NCI-H82 treated with DMSO at 0.1 percent for 48 hours (cell line): ENCODE results near the gene OSCP1.

ENCODE experiments used
- DNase-seq: peaks from one replicate; lab custom pipeline; 2025; ENCODE audit not compliant: unreplicated experiment; lab: John Stamatoyannopoulos, UW

Gene OSCP1

GRCh38 chr1:36448530-36449056, 1.7 kb downstream of the OSCP1 start:
- no peak for DNase-seq

DNA sequence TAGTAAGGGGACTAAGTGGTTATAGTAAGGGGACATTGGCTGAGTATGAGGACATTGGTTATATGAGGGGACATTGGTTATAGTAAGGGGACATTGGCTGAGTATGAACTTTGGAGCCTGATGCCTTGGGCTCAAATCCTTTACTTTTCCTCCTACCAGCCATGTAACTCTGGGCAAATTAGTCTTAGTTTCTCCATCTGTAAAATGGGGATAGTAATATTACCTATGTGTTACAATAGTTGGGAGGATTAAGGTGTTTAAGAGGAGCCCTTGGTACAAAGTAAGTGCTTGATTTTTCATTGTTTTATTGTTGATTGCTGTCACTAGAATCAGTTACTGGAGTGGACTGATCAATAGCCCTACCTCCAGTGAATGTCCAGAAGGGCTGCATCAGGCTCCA, 2.8 kb downstream of the OSCP1 start:
- DNase-seq, result no peak

GRCh38 chr1:36446746-36447145, 3.5 kb downstream of the OSCP1 start:
- no peak for DNase-seq

GRCh38 chr1:36446271-36446670, 4.0 kb downstream of the OSCP1 start:
- DNase-seq, result peak; percentile 66

- no peak for DNase-seq
Measured at GRCh38 chr1:36443297-36443696, 7.0 kb downstream of the OSCP1 start.

DNA sequence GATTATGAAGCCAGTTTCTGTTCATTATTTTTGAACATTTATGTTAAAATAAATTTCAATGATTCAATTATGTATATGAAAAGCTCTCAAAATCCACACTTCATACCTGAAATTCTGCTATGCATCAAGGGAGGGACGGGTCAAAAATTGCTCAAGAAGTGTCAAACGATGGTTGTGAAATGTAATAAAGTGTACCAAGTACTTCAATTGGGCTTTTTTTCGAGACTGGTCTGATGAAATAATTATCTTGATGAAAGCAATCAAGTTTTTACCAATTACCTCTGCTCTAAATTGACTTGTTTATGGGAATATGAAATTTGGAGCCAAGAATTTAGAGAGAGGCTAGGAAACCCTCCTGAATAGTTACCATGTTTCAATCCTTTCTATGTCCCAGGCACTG, 7.9 kb downstream of the OSCP1 start:
- DNase-seq, result no peak

GRCh38 chr1:36440646-36441045, 9.6 kb downstream of the OSCP1 start:
- no peak for DNase-seq

DNA sequence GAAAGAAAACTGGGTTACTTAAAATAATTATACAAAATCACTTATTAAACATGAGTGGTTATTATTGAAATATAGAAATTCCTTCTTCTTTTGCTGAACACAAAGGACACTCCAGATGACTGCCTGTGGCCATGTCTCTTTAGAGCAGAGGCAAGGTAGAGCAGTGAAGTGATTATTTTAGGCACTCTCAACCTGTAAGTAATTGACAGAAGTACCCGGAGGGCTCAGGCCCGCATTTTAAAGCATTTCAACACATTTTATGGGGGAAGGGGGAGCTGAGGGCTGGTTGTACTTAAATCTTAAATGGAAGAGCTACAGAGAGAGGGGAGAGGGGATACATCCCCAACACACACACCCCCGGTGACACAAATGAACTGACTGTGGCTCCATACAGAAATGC, 10.2 kb downstream of the OSCP1 start:
- no peak for DNase-seq

DNA sequence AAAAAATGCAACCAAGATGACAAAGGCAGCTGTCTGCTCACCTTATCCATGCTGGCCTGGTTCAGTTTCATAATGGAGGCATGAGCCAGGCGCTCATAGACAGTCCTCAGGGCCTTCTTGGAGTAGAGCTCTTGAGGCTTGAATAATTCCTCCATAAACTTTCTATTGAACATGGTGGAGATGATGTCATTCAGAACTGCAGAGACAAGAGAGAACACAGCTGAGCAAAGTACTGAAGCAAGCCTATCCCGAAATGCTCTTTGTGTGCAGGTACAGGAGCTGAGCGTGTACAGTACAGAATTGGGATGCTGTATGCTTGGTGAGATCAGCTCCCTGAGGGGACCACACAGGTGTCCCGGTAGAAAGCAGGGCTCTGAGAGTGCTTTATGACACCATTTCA, 11.5 kb downstream of the OSCP1 start:
- DNase-seq, result no peak

GRCh38 chr1:36436821-36437220, 13.4 kb downstream of the OSCP1 start:
- DNase-seq, result no peak

DNA sequence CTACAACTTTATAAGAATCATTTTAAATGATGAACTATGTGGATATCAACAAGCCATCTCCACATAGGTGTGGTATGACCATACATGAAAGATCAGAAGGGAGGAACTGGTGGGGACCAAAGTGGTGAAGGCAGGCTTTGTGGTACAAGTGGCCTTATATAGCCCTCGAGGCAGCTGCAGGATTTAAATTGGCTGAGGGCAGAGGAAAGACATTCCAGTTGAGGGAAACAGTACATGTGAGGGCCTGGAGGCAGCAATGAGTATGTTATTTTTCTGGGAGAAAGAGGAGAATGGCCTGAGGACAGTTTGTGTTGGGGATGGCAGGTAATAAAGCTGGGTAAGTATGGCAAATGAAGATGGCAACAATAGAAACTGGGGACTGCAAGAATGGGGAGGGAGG, 17.1 kb downstream of the OSCP1 start:
- DNase-seq, result no peak

- no peak for DNase-seq
Measured at GRCh38 chr1:36432616-36433015, 17.6 kb downstream of the OSCP1 start.

DNA sequence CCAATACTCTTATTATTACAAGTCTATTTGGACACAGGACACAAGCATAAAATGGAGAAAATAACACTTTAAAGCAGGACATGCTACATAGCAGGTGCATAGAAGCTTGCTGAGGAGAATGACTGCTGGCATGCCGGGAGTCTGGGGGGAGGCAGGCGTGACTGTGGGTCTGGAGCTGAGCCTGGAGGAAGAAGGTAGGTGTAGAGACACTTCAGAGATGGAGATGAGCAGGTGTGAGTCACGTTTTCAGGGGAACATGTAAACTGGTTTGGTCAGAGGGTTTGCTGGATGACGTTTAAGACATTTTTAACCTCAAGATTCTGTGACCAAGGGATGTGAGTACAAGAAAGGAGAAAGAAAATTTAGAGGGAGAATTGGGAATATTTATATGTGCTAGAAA, 24.5 kb downstream of the OSCP1 start:
- DNase-seq, result no peak

GRCh38 chr1:36421649-36422048, 28.6 kb downstream of the OSCP1 start:
- no peak for DNase-seq

- peak; percentile 69 for DNase-seq
Measured at GRCh38 chr1:36420836-36421317, 29.4 kb downstream of the OSCP1 start.

- DNase-seq, result no peak
Measured at GRCh38 chr1:36420409-36420808, 29.8 kb downstream of the OSCP1 start.

GRCh38 chr1:36419569-36419968, 30.7 kb downstream of the OSCP1 start:
- DNase-seq, result no peak

GRCh38 chr1:36419140-36419539, 31.1 kb downstream of the OSCP1 start:
- DNase-seq, result no peak

DNA sequence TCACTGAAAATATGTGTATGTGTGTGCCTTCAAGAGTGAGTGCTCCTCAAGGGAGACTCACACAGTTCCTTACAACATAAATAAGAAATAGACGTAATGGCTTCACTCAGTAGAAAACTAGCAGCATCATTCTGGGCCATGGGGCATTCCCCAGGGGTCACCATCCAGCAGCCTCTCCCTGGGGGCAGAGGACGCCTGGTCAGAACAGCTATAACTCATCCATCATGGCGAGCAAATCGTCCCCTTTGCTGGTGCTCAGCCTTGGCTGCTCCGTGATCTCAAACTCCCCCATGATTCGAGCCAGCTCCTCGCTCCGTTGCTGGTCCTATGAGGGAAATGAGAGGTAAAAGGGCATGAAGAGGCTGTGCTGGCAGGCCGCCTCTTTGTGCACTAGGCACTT, 32.3 kb downstream of the OSCP1 start:
- DNase-seq, result no peak

GRCh38 chr1:36415661-36416326, 34.5 kb downstream of the OSCP1 start:
- DNase-seq, result no peak

GRCh38 chr1:36414384-36414783, 35.9 kb downstream of the OSCP1 start:
- DNase-seq, result no peak

GRCh38 chr1:36411674-36412648, 38.3 kb downstream of the OSCP1 start:
- no peak for DNase-seq
